HCT116 (cell line): Measurements from ENCODE around the gene SORCS2. TPM values are rescaled to one million over a fixed set of nuclear protein-coding genes. Genes with fewer than 3 reads are reported as not detected.
A peak's percentile ranks its signal among the peaks of the same experiment; 100 is the strongest.

Experiments used
- ATAC-seq: fragments of 200-7000 bp; cut with Tn5 transposase; 2 replicates; pipeline ENCODE4 v1.9.1; 2020; ENCODE audit warnings: mild to moderate bottlenecking, moderate library complexity
- BruUV-seq: library from RNA; stranded (reverse); fragments of 400-500 nt; replicated peaks from 2 replicates; lab custom pipeline; 2021; lab: Mats Ljungman, UMichigan
- CTCF ChIA-PET: fragments of 300-600 bp; sonication (Branson Sonifier 250); formaldehyde crosslinking; loops from one replicate; lab custom pipeline; 2021; ENCODE audit warnings: antibody characterized with exemption; lab: Charles Lee
- POLR2A ChIA-PET: fragments of 300-600, 350-600 bp; sonication (Branson Sonifier 250); formaldehyde crosslinking; loops from one replicate; lab custom pipeline; 2021; ENCODE audit warnings: antibody characterized with exemption; lab: Charles Lee
- RAD21 ChIA-PET, 2 experiments: fragments of 300-600 bp; sonication (Branson Sonifier 250); formaldehyde crosslinking; loops; one replicate each; lab custom pipeline; 2023; ENCODE audit warnings: low total read pairs in 2 of 2; ENCODE audit not compliant: uncharacterized antibody in 2 of 2, unreplicated experiment in 2 of 2, low non-redundant PET in 1 of 2; lab: Charles Lee
- DNase-seq: peaks from one replicate; pipeline ENCODE4 v3.0.0-alpha.2; 2010; ENCODE audit warnings: low read depth, low spot score
- H2AFZ ChIP-seq: fragments of 200-600 bp; shearing (Covaris generic), sonication (generic); 2 replicates; pipeline ENCODE4 v1.6.1; 2017; ENCODE audit warnings: low read depth, mixed run types, mixed read lengths, antibody characterized with exemption, low read length; ENCODE audit not compliant: poor library complexity, severe bottlenecking
- H3K27ac ChIP-seq: 2 replicates; pipeline ENCODE4 v1.5.1; 2012; ENCODE audit warnings: low read depth, low read length
- H3K27me3 ChIP-seq: fragments of 200-600 bp; sonication (generic); 2 replicates; pipeline ENCODE4 v1.6.1; 2016; ENCODE audit warnings: mixed run types, low read length, mixed read lengths; ENCODE audit not compliant: insufficient read depth
- H3K36me3 ChIP-seq, 2 experiments: fragments of 200-500 bp in 1 of 2; fragments of 200-600 bp in 1 of 2; sonication (Bioruptor generic) in 1 of 2; sonication (generic) in 1 of 2; 2 replicates each; pipeline versions ENCODE4 v1.5.1 to v1.6.1; 2014 to 2016; ENCODE audit warnings: low read length in 2 of 2, inconsistent platforms in 1 of 2, mixed read lengths in 1 of 2, mixed run types in 1 of 2; ENCODE audit not compliant: insufficient read depth in 2 of 2, control insufficient read depth in 1 of 2
- H3K4me1 ChIP-seq, 2 experiments: fragments of 200-600 bp in 1 of 2; sonication (generic) in 1 of 2; 2 replicates each; pipeline versions ENCODE4 v1.5.1 to v1.6.1; 2012 to 2017; ENCODE audit warnings: low read length in 2 of 2, inconsistent platforms in 1 of 2, mild to moderate bottlenecking in 1 of 2, mixed read lengths in 1 of 2, mixed run types in 1 of 2, moderate library complexity in 1 of 2; ENCODE audit not compliant: insufficient read depth in 2 of 2, control insufficient read depth in 1 of 2
- H3K4me2 ChIP-seq: fragments of 200-600 bp; sonication (generic); 2 replicates; pipeline ENCODE4 v1.6.1; 2017; ENCODE audit warnings: mixed run types, low read length, mixed read lengths
- H3K4me3 ChIP-seq, 2 experiments: fragments of 200-600 bp in 1 of 2; sonication (generic) in 1 of 2; replicated peaks in 1 of 2; 2 replicates each; pipeline ENCODE4 v1.5.1; 2011 to 2016; ENCODE audit warnings: low read length in 2 of 2, control low read depth in 1 of 2, low read depth in 1 of 2, mild to moderate bottlenecking in 1 of 2, mixed read lengths in 1 of 2, mixed run types in 1 of 2
- H3K79me2 ChIP-seq: fragments of 200-600 bp; sonication (generic); 2 replicates; pipeline ENCODE4 v1.6.1; 2017; ENCODE audit warnings: mild to moderate bottlenecking, mixed run types, low read length, moderate library complexity, mixed read lengths; ENCODE audit not compliant: insufficient read depth
- H3K9ac ChIP-seq: fragments of 200-600 bp; sonication (generic); 2 replicates; pipeline ENCODE4 v1.6.1; 2016; ENCODE audit warnings: low read length, mixed read lengths
- H3K9me2 ChIP-seq: fragments of 200-600 bp; sonication (generic), shearing (Covaris generic); 2 replicates; pipeline ENCODE4 v1.6.1; 2017; ENCODE audit warnings: mixed run types, mild to moderate bottlenecking, moderate library complexity; ENCODE audit not compliant: insufficient read depth
- H3K9me3 ChIP-seq, 2 experiments: fragments of 200-500 bp in 1 of 2; fragments of 200-600 bp in 1 of 2; sonication (Bioruptor generic) in 1 of 2; sonication (generic) in 1 of 2; 2 replicates each; pipeline ENCODE4 v1.6.1; 2014 to 2017; ENCODE audit warnings: low read length in 2 of 2, mixed read lengths in 2 of 2, inconsistent platforms in 1 of 2, low read depth in 1 of 2, mild to moderate bottlenecking in 1 of 2, mixed run types in 1 of 2, moderate library complexity in 1 of 2; ENCODE audit not compliant: control insufficient read depth in 1 of 2, insufficient read depth in 1 of 2
- H4K20me1 ChIP-seq: fragments of 200-600 bp; sonication (generic), shearing (Covaris generic); 2 replicates; pipeline ENCODE4 v1.6.1; 2017; ENCODE audit warnings: mixed run types, mild to moderate bottlenecking, moderate library complexity; ENCODE audit not compliant: insufficient read depth
- FOSL1 ChIP-seq: IDR thresholded peaks from 2 replicates; pipeline ENCODE4 v1.6.1; 2012; ENCODE audit warnings: low read depth
- RAD21 ChIP-seq: IDR thresholded peaks from 2 replicates; pipeline ENCODE4 v1.6.1; 2012; ENCODE audit warnings: low read depth, mild to moderate bottlenecking
- intact Hi-C: fragments of 100-400 bp; cut with micrococcal nuclease; formaldehyde crosslinking; loops from 2 replicates; pipeline ENCODE4 v1.10.0; 2022
- total RNA-seq: library from RNA; stranded (reverse); gene quantifications from one replicate; pipeline ENCODE4 v1.2.1, GENCODE V29; 2021; ENCODE audit not compliant: unreplicated experiment
- TF ChIP-seq, protein P1 (sequence below): IDR thresholded peaks from 2 replicates; pipeline ENCODE4 v1.6.1; 2011; ENCODE audit warnings: mild to moderate bottlenecking, low read length, moderate library complexity; ENCODE audit not compliant: insufficient replicate concordance; ENCODE audit errors: extremely low read depth
- TF ChIP-seq, protein P2 (sequence below): IDR thresholded peaks from 2 replicates; pipeline ENCODE4 v1.6.1; 2012
- TF ChIP-seq, protein P3 (sequence below), 3 experiments: fragments of 200-600 bp in 1 of 3; sonication (generic) in 1 of 3; IDR thresholded peaks in 2 of 3; conservative IDR thresholded peaks in 1 of 3; 2 replicates each; pipeline ENCODE4 v1.5.1; 2012 to 2017; ENCODE audit warnings: low read depth in 2 of 3, low read length in 2 of 3, antibody characterized with exemption in 1 of 3, borderline replicate concordance in 1 of 3, control low read depth in 1 of 3, mild to moderate bottlenecking in 1 of 3, mixed read lengths in 1 of 3, mixed run types in 1 of 3, moderate library complexity in 1 of 3; ENCODE audit not compliant: insufficient read depth in 1 of 3

The SORCS2 gene
- total RNA-seq, 1 experiment from 2014 or later, result 0.37 TPM

DNA sequence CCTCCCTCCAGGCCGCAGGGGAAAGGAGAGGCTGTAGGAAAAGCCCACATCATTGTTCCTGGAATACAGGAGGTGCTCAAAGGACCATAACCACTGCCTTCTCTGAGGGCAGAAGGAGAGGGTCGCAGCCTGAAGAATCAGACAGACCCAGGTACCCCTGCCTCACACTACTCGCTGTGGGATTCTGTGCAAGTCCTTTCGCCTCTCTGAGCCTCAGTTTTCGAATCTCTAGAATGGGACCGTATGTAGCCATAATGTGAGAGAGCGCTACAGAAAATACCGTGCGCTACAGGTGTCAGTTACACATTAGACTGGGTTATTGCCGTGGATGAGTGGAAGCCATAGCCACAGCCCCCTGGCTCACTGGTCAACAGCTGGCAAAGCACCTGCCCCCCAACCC is 320.6 kb downstream of the SORCS2 start (continued):
- TF ChIP-seq, protein P1, sequence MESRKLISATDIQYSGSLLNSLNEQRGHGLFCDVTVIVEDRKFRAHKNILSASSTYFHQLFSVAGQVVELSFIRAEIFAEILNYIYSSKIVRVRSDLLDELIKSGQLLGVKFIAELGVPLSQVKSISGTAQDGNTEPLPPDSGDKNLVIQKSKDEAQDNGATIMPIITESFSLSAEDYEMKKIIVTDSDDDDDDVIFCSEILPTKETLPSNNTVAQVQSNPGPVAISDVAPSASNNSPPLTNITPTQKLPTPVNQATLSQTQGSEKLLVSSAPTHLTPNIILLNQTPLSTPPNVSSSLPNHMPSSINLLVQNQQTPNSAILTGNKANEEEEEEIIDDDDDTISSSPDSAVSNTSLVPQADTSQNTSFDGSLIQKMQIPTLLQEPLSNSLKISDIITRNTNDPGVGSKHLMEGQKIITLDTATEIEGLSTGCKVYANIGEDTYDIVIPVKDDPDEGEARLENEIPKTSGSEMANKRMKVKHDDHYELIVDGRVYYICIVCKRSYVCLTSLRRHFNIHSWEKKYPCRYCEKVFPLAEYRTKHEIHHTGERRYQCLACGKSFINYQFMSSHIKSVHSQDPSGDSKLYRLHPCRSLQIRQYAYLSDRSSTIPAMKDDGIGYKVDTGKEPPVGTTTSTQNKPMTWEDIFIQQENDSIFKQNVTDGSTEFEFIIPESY, result no peak
- TF ChIP-seq, protein P2, sequence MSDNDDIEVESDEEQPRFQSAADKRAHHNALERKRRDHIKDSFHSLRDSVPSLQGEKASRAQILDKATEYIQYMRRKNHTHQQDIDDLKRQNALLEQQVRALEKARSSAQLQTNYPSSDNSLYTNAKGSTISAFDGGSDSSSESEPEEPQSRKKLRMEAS, result no peak
- no peak for TF ChIP-seq RAD21

DNA sequence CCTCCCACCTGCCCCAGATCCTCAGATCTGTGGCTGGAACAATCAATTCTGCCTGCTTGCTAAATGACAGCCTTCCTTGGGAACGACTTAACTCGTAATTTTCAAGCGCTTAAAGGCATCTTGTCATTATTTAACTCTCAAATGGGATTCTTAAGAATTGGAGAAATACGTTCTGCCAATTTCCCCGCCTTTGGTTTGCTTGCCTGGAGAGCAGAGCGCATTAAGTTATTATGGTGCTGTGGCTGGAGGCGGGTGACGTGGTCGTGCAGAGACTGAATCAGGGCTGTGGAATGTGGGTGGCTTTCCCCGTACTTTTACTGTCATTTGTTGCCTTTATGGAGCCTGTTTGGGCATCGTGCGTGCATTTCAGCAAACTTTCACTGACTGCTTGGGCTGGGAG is 321.3 kb downstream of the SORCS2 start:
- no TSS peak for BruUV-seq
- DNase-seq (no peak), ATAC-seq (peak; percentile 61)
- no peak for TF ChIP-seq FOSL1
- TF ChIP-seq, protein P3, sequence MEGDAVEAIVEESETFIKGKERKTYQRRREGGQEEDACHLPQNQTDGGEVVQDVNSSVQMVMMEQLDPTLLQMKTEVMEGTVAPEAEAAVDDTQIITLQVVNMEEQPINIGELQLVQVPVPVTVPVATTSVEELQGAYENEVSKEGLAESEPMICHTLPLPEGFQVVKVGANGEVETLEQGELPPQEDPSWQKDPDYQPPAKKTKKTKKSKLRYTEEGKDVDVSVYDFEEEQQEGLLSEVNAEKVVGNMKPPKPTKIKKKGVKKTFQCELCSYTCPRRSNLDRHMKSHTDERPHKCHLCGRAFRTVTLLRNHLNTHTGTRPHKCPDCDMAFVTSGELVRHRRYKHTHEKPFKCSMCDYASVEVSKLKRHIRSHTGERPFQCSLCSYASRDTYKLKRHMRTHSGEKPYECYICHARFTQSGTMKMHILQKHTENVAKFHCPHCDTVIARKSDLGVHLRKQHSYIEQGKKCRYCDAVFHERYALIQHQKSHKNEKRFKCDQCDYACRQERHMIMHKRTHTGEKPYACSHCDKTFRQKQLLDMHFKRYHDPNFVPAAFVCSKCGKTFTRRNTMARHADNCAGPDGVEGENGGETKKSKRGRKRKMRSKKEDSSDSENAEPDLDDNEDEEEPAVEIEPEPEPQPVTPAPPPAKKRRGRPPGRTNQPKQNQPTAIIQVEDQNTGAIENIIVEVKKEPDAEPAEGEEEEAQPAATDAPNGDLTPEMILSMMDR (IDR thresholded peaks at IDR 0.05 in 2 of 3, conservative IDR thresholded peaks at IDR 0.05 in 1 of 3; ENCODE audit: borderline replicate concordance in 1 of 3, insufficient read depth in 1 of 3, low read depth in 2 of 3, low read length in 2 of 3), result no peak
- POLR2A ChIA-PET, result no interaction called here
- Histone ChIP-seq H3K4me2 (peak overlapping the region; percentile 20), H3K79me2 (no peaks in the 10 kb centered on the region), H2AFZ (no peak overlapping the region), H3K27me3 (peaks cover 13% of the 10 kb centered on the region; the same call in 1 of the 2 replicates), H3K9ac (no peak overlapping the region), H3K4me3 (no peak overlapping the region), H3K4me1 (peaks cover 3 to 11% of the 10 kb centered on the region in 2 experiments; a peak in 3 of 4 replicates), H4K20me1 (no peaks in the 10 kb centered on the region), H3K36me3 (no peaks in the 10 kb centered on the region), H3K9me2 (no peaks in the 10 kb centered on the region), H3K9me3 (no peaks in the 10 kb centered on the region), H3K27ac (no peak overlapping the region)
- intact Hi-C loops, result no loop called here
- CTCF ChIA-PET, result no interaction called here
- RAD21 ChIA-PET, result no interaction called here
